ENCODE measurements around the gene SLC16A5.

The SLC16A5 gene

DNA sequence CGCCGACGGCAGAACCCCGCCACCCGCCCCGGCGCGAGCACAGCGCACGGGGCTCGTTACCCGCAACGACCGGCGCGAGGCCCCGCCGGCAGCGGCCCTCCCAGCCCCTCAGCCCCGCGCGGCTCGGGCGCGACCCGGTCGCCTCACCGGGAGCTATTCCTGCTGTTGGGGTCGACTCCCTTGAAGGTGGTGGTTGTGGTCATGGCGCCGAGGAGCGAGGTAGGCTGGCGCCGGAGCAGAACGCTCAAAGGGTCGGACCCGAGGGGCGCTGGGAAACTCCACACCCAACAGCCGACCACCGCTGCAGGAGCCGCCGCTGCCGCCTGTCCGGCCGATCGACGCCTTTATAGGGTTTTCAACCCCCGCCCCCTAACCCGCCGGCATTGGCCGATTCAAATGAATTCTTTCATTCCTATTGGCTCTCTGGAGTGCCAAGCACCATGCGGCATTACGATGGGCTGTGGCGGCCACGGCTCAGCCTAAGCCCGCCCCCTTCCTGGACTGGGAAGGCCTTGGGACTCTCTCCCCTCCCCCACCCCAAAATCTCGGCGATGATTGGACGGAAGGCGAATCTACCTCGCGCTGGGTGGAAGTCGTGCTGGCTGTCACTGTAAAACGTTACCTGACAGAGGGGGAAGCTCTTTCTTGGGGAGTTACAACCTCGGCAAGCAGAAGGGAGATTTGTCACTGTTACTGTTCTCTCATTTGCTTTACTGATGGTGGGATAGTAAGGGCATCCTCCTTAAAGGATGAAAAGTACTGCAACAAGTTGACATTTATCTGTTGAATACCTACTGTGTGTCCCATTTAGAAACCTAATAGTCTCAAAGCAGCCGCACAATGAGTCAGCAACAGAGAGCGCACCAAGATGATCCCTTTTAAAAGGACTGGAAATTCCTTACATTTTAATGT is 66.7 kb downstream of the SLC16A5 start, which contains the start of gene JPT1:
JPT1 (minus strand) TSS at position 318 of the 912 bp plus-strand sequence; CDS start at position 203, 115 bp downstream.
- peak; percentile 98 for DNase-seq (ENCODE audit: low read depth)
- TF ChIP-seq, protein P1, sequence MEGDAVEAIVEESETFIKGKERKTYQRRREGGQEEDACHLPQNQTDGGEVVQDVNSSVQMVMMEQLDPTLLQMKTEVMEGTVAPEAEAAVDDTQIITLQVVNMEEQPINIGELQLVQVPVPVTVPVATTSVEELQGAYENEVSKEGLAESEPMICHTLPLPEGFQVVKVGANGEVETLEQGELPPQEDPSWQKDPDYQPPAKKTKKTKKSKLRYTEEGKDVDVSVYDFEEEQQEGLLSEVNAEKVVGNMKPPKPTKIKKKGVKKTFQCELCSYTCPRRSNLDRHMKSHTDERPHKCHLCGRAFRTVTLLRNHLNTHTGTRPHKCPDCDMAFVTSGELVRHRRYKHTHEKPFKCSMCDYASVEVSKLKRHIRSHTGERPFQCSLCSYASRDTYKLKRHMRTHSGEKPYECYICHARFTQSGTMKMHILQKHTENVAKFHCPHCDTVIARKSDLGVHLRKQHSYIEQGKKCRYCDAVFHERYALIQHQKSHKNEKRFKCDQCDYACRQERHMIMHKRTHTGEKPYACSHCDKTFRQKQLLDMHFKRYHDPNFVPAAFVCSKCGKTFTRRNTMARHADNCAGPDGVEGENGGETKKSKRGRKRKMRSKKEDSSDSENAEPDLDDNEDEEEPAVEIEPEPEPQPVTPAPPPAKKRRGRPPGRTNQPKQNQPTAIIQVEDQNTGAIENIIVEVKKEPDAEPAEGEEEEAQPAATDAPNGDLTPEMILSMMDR (conservative IDR thresholded peaks at IDR 0.05; ENCODE audit: low read length) = no peak
- peak within 1 kb of the TSS; percentile 85 for H3K4me3 ChIP-seq (ENCODE audit: low read length)

DNA sequence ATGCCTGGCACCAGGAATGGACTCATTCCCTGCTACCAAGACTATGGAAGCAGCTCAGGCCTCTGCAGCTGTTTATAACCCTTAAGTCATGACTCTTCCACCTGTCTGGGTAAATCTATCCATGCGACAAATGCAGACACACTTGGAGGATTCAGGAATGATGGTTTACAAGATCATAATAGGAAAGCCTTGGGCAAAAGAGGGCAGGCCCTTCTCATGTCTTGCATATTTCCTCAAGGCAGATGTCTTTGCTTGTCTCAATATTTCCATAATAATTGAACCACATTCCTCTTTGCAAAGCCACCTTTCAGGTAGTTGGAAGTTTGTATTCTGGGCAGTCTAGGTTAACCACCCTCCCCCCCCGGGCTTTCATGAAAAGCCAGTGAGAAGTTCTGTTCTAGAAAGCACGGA is 67.4 kb downstream of the SLC16A5 start:
- DNase-seq (ENCODE audit: low read depth) = no peak
- TF ChIP-seq, protein P1 (conservative IDR thresholded peaks at IDR 0.05; ENCODE audit: low read length) = no peak
- H3K4me3 ChIP-seq (ENCODE audit: low read length) = no peak overlapping the region
